Measurements from ENCODE around the gene HIVEP2.

Gene HIVEP2

DNA sequence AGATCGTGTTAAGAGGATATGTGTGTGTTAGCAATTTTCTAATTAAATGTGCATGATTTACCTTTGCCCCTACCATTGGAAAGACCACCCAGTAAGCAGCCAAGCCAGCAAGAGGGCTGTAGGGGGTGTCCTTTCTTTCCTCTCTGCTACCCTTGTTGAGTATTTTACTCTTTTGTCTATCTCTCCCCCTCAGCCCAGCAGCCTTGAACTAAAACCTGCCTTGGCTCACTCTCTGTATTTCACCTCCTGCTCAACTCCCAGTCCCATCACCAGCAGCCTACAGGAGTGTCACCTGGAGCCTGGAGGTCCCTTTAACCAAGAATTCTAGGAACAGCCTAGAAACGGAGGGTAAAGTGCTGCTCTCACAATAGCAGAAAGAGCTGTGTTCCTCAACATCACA, 81.0 kb downstream of the HIVEP2 start:
- DNase-seq (ENCODE audit: low spot score): no peak

DNA sequence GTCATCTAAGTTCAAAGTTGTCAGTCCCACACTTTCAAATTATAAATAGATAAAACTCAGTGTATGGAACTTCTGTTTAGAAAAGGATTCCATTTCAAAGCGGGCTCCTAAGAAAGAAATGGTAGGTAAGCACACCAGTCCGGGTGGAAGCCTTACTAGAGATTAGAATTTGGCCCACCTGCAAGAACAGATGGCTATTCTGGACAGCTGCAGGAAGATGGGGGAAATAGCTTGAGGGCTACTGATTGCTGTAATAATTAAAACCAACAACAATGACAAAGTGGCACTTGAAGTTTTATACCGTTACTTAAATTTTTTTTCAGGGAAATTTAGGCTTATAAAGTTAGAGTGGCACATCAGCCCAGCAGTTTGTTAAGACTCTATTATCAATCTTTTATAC, 83.3 kb downstream of the HIVEP2 start:
- no peak for DNase-seq (ENCODE audit: low spot score)

DNA sequence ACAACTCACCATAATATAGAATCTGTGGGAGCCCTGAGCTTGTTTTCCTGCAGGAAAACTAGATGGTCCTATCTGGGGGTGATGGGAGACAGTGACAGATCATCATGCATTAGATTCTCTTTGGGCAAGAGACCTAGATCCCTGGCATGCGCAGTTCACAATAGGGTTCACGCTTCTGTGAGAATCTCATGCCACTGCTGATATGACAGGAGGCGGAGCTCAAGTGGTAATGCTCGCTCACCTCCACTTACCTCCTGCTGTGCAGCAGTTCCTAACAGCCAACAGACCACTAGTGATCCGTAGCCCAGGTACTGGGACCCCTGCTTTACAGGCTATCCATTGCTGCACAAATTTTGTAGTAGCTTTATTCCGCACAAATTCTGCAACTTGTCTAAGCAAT, 84.5 kb downstream of the HIVEP2 start:
- no peak for DNase-seq (ENCODE audit: low spot score)

DNA sequence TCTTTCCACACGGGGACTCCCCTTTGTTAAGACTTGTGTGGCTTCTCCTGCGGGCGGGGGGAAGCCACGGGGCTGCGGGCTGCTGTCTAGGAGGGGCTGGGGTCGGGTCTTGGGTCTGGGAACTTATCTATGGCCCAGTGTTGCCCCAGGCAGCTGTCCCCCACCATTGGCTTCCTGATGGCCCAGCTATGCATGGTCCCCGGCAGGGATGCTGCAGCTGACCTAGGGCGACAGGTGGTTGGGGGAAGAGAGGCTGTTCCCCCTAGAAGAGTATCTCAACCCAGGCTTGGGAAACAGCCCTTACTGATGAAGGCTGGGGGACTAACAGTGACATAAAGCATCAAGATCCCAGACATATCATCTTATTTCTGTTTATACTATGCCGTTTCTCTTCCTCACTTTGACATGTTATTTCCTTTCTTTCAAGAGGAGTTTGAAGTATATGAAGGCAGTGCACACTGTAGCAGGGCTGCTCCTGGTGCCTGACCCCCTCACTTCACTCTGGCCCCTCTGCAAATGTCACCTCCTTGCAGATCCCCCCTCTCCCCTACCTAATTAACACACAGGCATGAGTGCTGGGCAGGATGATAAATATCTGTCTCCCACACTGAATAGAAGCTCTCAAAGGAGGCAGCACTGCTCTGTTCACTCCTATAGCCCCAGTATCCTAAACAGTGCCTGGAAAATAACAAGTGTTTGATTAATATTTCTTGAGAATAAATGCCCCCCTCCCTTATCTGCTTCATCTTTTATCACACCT, 87.0 kb downstream of the HIVEP2 start:
- no peak for DNase-seq (ENCODE audit: low spot score)

DNA sequence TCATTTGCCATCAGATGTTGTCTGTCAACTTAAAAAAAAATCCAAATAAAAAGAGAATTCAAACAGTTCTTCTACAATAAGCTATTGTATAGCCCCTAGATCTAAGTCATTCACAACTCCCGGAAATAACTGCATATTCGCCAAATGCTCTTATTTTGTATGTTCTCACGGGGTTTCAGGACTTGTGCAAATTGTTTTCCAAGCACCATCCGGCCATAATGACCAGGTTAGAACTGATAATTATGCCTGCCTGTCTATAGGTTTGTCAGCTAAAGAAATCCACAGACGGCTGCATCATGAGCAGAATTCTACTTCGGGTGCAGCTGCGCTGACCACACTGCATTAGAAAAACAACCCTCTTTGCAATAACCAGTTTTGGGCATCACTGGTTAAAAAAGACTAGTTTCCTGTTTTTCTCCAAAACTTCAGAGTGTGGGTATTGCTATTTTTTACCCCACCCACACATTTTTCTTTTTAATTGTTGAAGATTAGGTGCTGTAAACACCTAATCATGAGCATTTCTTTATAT, 87.7 kb downstream of the HIVEP2 start:
- no peak for DNase-seq (ENCODE audit: low spot score)

DNA sequence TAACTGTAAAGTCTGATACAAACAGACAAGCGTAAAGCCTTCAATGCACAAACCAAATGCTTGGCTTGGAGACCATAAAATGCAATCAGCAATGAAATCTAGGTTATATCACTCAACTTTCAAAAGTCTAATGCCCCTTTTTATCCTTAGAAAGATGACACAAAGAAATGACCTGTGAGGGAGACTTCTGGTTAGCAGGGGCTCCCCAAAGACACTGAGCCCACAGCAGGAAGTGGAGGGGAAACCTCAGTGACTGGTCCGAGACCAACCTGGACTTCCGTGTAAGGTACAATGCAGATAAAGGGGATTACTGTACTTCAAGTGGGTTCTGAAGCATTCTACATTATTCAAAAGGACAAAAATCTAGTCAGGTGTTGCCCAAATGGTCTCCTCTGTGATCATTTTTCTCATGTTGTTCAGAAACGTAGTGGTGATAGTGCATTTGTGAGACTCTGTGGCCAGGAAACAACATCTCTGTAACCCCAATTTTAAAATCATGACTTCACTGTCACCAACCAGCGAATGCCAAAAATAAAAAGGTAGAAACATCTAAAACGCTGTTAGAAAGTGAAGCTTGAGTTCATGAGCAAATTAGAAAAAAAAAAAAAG, 88.2 kb downstream of the HIVEP2 start:
- DNase-seq (ENCODE audit: low spot score): no peak

DNA sequence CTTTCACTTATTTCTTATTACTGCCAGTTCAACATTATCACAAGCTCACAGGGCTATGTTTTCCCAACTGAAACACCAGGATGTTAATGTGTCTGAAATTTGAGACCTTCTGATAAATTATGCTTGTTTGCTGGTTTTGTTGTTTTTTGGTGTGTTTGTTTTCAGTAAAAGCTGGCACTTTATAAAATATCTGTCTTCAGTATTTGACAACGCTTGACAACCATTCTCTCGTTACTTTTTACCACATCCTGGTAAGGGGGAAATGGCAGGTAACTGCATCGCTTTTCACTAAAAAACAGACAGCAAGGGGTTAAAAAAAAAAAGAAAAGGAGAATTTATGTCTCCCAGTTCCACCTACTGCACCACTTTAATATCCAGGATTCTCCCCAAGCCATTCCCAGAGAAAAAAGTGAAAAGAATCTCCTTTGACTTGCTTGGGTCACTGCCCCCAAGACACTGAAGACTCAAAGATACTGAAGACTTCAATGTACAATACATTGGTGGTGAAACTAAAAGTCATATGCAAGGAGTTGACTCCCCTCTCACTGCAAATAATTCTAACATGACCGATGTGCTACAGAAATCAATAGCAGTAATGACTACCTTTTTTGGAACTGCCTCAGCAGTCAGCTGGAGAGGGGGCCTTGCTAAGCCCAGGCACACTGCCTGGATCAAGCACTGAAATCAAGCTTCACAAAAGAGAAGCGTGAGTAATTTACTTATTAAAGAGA, 88.9 kb downstream of the HIVEP2 start:
- DNase-seq (ENCODE audit: low spot score): no peak

DNA sequence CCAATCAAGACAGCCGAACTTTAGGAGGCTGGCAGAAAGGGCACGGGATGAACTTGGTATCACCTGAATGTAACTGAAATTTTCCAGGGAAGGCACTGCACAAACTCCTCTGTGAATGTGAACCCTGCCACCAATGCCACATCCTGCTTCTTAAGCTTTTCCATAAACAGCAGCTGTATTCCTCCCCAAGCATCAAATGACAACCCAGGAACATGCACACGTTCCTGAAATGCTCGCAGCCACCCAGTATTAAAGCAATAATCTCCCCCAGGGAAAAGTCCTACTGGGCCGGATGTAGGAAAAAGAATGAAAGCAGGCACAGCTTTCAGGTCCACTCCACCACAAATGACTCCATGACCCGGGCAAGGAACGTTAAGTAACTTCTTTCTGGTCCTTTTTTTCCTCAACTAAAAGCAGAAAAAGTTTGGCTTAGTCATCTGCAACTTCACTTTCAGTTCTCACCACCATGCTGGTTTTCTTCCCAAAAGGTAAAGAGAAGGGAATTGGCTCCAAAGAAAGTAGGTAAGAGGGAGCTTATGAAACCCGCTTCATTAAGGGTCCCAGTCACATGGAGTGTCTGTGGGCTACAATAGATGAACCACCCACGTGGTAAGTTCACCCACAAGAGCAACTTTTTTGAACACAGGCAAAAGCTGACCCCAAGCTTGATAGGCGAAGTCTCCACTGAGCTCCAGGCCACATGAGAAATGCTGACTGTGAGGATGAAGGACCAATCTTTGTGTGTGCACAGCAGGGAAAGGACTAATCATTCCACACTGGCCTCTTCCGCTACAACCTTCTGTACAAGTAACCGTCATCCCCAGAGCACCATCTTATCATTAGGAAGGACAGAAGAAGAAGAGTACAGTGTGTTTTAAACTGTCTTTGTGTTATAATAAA, 90.1 kb downstream of the HIVEP2 start:
- no peak for DNase-seq (ENCODE audit: low spot score)

DNA sequence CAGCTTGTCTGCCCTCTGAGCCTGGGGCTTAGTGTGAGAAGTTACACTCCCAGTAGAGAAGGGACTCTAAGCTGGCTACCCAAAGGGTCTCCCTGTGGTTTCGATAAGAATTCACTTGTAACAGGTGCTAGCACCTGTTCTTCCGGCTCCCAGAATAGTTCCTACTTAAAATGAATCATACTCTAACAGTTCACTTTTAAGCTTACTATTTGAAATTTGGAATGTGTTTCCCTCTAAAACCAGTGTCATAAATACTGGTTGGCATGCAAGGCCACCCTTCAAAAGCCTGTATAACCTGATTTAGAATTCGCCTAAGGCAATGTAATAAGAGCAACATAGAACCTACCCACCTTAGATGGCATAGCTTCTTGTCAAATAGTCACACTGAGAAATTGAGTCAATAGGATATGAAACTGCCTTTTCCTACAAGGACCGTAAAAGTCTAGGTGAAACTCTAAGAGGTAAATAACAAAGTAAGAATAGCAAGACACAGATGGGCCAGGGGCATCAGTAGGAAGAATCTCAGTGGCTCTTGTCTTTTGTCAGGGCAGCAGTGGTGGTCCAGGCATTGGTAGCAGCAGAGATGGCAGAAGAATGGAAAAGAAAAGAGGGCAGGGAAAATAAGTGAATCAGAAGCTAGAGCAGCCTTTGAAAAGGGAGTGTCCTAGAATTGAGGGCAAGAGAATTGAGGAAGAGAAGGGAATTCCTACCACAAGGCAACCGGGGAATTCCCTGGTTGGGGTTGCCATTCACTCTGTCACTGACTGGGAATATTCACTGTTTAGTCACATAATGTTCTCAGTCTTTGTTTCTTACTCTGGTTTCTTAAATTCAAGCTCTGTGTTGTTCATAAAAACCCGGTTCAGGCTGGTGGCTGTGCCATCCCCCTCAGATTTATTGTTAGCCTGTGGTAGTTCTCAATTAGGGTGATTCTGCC, 91.5 kb downstream of the HIVEP2 start:
- DNase-seq (ENCODE audit: low spot score): peak; percentile 90

DNA sequence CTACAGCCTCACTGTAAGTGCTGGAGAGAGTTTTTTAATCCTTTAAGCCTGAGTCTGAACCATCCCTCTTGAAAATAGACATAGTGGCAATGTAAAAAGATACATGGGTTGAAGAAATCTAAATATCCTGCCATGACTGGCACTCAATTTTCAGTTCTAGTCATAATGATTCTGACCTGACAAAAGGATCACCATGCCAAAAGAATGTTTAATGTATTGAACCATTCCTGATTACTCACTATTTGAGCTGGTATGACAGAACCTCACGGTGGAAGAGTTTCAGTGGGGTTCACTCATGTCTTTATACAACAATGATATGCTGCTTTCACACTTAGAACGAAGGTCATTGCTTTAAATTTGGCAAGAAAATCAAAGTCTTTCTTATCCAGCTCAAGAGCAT, 93.4 kb downstream of the HIVEP2 start:
- DNase-seq (ENCODE audit: low spot score): peak; percentile 80

DNA sequence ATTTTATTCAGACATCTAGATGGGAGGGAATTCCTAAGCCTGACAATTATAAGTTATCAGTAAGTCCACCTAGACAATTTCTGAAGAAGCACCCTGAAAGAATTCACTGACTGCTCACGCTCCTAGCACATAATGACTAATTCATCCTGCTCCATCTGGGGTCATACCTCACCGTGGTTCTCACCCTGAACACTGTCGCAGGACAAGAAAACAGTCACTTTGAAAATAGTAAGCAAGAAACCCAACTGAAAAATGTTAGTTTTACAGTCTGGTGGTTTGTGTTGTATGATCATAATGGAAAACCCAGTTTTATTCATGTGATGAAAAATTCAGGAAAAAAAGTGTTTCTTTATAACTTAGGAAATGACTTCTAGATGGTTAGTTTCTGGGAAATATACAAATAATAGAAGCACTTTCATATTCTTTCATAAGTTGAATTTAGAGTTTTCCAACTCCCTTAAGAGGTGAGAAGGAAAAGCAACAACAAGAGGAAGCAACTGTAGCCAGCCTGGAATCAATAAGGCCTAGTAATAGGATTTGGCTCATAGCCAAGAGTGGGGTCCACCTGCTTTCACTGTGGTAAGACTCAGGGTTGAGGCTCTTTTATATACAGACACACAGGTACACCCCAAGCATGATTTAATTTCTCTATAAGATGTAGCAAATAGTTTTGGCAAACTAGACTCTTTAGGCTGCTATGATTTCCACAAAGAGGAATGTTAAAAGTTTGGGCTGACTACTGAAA, 94.1 kb downstream of the HIVEP2 start:
- DNase-seq (ENCODE audit: low spot score): peak; percentile 85

DNA sequence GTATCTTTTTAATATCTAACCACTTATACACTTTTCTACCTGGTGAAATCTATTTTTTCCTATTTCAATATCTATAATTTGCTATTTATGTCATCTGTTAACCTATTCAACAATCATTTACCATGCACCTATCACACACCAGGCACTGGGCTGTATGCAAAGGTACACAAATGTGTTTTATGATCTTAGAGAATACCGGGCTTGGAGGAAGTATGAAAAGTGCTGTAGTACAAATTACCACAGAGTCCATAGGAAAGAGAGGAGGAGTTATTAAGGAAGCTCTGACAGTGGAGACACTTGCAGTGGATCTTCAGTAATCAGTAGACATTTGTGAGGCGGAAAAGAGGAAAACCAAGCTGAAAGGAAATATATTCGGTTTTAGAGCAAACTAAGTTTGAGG, 96.0 kb downstream of the HIVEP2 start:
- no peak for DNase-seq (ENCODE audit: low spot score)

DNA sequence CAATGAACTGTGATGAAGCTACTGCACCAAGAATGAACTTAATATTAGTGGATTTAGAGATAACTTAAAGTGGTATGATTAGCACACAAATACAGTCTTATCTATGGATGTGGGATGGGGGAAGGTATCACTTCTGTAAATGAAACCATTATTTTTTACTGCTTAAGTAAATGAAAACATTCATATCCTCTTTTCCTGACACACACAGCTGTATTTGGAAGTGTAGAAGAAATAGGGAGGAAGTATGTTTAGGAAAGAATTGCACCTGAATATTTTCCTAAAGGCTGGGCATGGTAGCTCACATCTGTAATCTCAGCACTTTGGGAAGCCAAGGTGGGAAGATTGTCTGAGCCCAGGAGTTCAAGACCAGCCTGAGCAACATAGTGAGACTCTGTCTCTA, 96.8 kb downstream of the HIVEP2 start:
- DNase-seq (ENCODE audit: low spot score): no peak

DNA sequence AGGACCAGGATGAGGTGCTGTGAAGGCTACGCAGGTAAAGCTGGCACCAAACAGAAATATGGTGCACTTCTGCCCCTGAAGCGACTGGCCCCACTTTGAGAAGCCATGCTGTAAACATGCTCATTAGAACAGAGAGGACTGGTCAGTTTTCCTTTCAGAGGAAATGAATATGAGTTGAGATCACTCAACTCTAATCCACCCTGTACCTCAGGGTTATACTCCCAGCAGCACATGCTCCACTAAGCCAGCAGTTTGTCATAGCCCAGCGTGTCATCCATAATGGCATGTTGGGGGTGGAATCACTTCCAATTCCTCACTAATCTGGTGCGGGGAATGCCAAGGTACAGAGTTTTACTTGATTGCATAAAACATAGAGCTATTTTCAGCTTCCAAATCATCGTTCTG, 98.1 kb downstream of the HIVEP2 start:
- DNase-seq (ENCODE audit: low spot score): peak; percentile 95

DNA sequence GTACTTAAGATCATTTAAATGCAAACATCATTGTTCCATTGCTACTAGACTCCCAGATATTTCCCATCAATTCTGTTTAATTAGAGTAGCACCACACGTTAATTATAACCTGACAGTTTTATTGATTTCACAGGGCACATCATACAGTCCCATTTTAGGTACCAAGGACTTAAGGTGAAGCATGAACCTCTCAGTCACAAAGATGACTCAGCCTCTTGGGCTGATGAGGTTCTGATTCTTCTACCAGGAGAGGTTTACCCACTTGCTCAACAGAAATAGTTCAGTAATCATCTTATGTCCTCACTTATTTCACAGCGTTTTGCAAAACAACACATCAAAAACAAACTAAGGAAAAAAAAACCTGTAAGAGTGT, 98.5 kb downstream of the HIVEP2 start:
- peak; percentile 66 for DNase-seq (ENCODE audit: low spot score)

DNA sequence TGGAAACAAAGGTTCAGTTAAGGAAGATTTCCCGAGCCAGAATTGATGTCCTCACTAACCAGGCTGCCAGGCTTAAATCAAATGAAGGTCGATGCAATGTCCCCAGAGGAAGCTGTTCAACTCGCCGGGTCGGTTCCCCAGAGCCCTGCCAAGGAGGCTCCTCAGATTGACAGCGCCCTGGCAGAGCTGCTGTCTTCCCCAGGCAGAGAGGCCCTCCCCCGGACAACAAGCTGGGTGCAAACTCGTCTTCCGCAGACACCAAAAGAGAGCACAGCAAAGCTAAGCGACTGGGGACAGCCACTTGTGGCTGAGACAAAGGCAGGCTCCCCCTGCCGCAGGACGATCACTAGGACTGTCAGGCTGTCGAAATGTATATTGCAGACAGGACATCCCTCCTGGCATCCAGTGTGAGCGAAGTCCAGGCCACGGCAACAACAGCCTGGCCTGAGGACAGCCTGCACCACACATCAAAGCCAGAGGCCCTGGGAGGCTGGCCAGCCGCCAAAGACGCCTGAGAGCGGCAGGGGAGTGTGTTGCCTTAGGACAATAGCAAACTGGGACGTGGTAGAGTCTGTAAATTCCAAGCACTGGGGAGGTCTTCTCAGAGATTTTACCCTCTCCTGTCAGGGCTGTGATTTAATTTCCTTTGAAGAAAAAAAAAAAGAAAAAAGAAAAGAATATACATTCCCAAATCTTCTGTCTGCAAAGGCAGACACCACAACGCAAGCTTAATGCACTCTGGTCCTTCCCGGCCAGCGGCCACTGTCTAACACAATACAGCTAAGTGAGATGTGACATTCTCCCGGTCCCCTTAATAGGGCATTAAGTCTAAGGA, 99.1 kb downstream of the HIVEP2 start:
- peak; percentile 91 for DNase-seq (ENCODE audit: low spot score)

DNA sequence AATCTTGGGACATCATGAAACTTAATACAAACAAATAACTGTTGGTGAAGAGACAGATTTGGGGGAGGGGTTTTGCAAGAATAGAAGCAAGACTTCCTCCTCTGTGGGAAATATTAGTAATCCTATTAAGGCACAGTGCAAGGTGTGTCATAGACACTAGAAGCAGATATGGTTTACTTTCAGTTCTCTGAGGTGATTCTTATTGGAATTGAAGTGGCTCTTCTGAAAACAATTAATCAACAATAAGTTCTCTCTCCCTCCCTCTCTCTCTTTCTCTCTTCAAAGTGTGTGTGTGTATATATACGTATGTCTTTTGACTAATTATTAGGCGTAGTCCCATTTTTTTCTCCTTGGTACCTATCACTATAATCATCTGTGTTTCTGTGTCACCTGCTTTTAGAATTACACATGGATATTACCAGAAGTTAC, 99.8 kb downstream of the HIVEP2 start:
- peak; percentile 72 for DNase-seq (ENCODE audit: low spot score)

DNA sequence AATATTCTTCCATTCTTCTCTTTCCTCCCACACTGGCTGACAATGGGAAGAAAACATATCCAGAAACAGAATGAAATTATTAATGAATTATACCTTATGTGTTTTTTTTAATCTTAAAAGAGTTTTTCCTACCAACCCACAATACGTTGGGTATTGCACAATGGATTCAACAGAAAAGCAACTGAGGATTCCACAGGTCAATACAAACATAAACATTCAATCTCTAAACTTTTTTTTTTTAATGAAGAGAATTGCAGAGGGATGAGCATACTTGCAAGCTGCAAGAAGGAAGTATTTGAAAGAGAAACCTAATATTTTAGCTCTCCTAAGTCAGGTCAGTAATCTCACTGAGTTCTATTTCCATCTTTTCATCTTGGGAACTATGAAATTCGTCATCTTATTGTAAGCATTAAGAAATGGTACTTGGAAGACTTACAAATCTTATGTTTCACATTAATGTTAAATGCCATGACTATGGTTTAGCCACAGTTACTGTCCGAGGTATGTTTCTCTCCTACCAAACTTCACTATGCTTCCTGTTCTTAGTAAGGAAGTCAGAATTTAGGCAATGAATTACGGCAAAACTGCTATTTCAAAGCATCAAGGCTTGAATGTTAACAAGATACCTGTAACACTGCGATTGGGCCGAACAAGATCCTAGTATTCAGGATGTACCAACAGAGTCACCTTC, 100.8 kb downstream of the HIVEP2 start:
- no peak for DNase-seq (ENCODE audit: low spot score)

DNA sequence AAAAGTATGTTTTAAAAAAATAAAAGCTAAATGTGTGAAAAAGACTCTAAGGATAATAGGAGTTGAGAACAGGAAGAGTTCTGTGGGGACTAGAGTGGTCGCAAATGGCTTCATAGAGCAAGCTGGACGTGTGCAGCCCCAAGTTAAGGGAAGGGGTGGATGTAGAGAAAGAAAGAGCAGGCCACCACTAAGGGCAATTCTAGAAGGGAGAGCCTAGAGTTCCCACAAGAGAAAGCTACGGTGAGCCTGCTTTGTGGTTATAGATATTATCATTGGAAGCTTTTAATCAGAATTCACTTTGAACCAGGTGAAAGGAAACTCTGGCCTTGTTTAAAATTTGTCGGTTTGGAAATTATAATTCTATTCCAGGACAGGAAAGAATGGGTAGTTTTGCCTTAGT, 101.6 kb downstream of the HIVEP2 start:
- no peak for DNase-seq (ENCODE audit: low spot score)
